Heart left ventricle (tissue), 16 donors: ENCODE results near the gene AGR2. TPM values are rescaled to one million over a fixed set of nuclear protein-coding genes. Genes with fewer than 3 reads are reported as not detected.
"Not testable (repeated sequence)": the region's sequence is repeated elsewhere in the genome, so short reads cannot be mapped to it uniquely, and the experiment has no call there.

ENCODE experiments used
- ATAC-seq, 4 donors: fragments of 200-7000 bp; cut with Tn5 transposase; one replicate each; pipeline ENCODE4 v1.9.1; 2020 to 2022; ENCODE audit warnings: moderate library complexity in 4 of 4, mild to moderate bottlenecking in 3 of 4, moderate number of reproducible peaks in 1 of 4
- DNase-seq, 5 donors: peaks; one replicate each; pipeline ENCODE4 v3.0.0-alpha.2; 2020
- H3K27ac ChIP-seq, 12 donors: fragments of 200-600 bp; sonication (generic) in 4 of 12; one replicate each; pipeline versions ENCODE4 v1.5.0 to v1.8.0; 2016 to 2022; ENCODE audit warnings: mild to moderate bottlenecking in 2 of 12
- H3K27me3 ChIP-seq, 9 donors: fragments of 200-600 bp; sonication (generic) in 2 of 9; one replicate each; pipeline versions ENCODE4 v1.5.1 to v1.8.0; 2016 to 2022; ENCODE audit warnings: mild to moderate bottlenecking in 3 of 9
- H3K36me3 ChIP-seq, 9 donors: fragments of 200-600 bp; sonication (generic) in 2 of 9; one replicate each; pipeline versions ENCODE4 v1.5.0 to v1.8.0; 2018 to 2022; ENCODE audit warnings: mild to moderate bottlenecking in 2 of 9
- H3K4me1 ChIP-seq, 12 donors: fragments of 200-600 bp; sonication (generic) in 4 of 12; one replicate each; pipeline versions ENCODE4 v1.5.0 to v1.8.0; 2016 to 2022; ENCODE audit warnings: mild to moderate bottlenecking in 3 of 12
- H3K4me3 ChIP-seq, 12 donors: fragments of 200-600 bp; sonication (generic) in 4 of 12; one replicate each; pipeline versions ENCODE4 v1.5.0 to v1.8.0; 2017 to 2022; ENCODE audit warnings: mild to moderate bottlenecking in 9 of 12, moderate library complexity in 4 of 12
- H3K9me3 ChIP-seq, 12 donors: fragments of 200-600 bp; sonication (generic) in 4 of 12; one replicate each; pipeline versions ENCODE4 v1.5.0 to v1.8.0; 2016 to 2022; ENCODE audit warnings: mild to moderate bottlenecking in 1 of 12
- POLR2A ChIP-seq, 2 donors: fragments of 450-650 bp; IDR thresholded peaks; one replicate each; pipeline ENCODE4 v1.6.1; 2017; ENCODE audit warnings: antibody characterized with exemption in 2 of 2, mild to moderate bottlenecking in 2 of 2, moderate library complexity in 2 of 2
- WGBS, 4 donors: extraction: QIAGEN DNeasy Blood & Tissue Kit in 2 of 4; methylation state at CpG; one replicate each; pipeline versions ENCODE4 v1.1.5 to v1.1.7; 2013 to 2018; 5-methylcytosine and 5-hydroxymethylcytosine counted together
- intact Hi-C, 10 donors: fragments of 100-400 bp; cut with DNase I; formaldehyde crosslinking; loops; one replicate each; pipeline versions ENCODE4 v1.11.1 to v1.14.2; 2022
- polyA plus RNA-seq, 2 donors: library from polyadenylated mRNA; stranded (reverse); fragments of 200-250 nt; gene quantifications; one replicate each; pipeline ENCODE4 v1.2.3, GENCODE V29; 2013
- total RNA-seq, 9 donors: library from RNA; depleted of rRNA in 2 of 9; stranded (reverse); fragments of >200 nt in 2 of 9; fragmentation: NEBNext Ultra II Directional in 3 of 9; extraction: Animal tissue kit (Norgen Biotek cat#: 25700) in 3 of 9; gene quantifications; one replicate each; pipeline versions ENCODE4 v1.1.0 to v1.2.4, GENCODE V29; 2016 to 2023
- TF ChIP-seq, protein P1 (sequence below), 12 donors: fragments of 200-600 bp; sonication (generic) in 4 of 12; IDR thresholded peaks; one replicate each; pipeline versions ENCODE4 v1.5.0 to v1.8.0; 2018 to 2022; ENCODE audit warnings: antibody characterized with exemption in 12 of 12, mild to moderate bottlenecking in 5 of 12
- donor health status: ischemic (EF 13 %, LVEDD 7.1; RV severe dilation, severe dysfunction).
- donor health status: healthy with polysubstance abuse.
- donor health status: DM: no; HTN: yes; CAD: no.
- donor health status: DM: no; HTN: no; CAD: no.
- donor health status: ischemic (EF 25% LVEDD 6.9; RV normal size, moderate dysfunction).
- donor health status: ischemic (EF 25% LVEDD 5.7; RV mildly dilated, moderate dysfunction).
- donor health status: healthy.
- donor health status: DM: yes; HTN: yes; CAD: no.
- donor health status: ischemic (EF 35%, LVEDD 5.7; RV mildly dilated, moderate dysfunction).
- donor health status: nonischemic (EF 11% LVEDD 7.7; RV severe dilation, severe dysfunction).
- donor health status: DM: yes; HTN: yes; CAD: no.
- donor health status: PGD.
- donor health status: ischemic (EF 29% LVEDD 5.4; RV normal size, mild dysfunction).
- donor health status: nonischemic (EF 23%, LVEDD 6.1; RV moderate dilation, normal function).

Gene AGR2
- total and polyA plus RNA-seq, 11 donors = 0.37 TPM; not detected in 10

DNA sequence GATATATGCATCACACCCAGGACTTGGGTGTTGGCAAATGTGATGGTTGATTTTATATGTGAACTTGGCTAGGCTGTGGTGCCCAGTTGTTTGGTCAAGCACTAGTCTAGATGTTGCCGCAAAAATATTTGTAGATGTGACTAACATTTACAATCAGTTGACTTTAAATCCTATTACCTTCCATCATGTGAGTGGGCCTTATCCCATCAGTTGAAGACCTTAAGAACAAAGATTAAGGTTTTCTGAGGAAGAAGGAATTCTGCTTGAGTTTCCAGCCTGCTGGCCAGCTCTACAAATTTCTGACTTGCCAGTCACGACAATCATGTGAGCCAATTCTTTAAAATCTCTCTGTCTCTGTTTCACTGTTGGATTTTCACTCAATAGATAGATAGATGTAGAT is 30.9 kb downstream of the AGR2 start:
- no peak overlapping the region for H3K4me3 ChIP-seq
- H3K36me3 ChIP-seq = no peaks in the 10 kb centered on the region
- 92 to 100% (median 98%) methylated on average over 2 of the region's 2 CpGs for WGBS, 4 donors
- TF ChIP-seq, protein P1, sequence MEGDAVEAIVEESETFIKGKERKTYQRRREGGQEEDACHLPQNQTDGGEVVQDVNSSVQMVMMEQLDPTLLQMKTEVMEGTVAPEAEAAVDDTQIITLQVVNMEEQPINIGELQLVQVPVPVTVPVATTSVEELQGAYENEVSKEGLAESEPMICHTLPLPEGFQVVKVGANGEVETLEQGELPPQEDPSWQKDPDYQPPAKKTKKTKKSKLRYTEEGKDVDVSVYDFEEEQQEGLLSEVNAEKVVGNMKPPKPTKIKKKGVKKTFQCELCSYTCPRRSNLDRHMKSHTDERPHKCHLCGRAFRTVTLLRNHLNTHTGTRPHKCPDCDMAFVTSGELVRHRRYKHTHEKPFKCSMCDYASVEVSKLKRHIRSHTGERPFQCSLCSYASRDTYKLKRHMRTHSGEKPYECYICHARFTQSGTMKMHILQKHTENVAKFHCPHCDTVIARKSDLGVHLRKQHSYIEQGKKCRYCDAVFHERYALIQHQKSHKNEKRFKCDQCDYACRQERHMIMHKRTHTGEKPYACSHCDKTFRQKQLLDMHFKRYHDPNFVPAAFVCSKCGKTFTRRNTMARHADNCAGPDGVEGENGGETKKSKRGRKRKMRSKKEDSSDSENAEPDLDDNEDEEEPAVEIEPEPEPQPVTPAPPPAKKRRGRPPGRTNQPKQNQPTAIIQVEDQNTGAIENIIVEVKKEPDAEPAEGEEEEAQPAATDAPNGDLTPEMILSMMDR (IDR thresholded peaks at IDR 0.05) = no peak
- TF ChIP-seq POLR2A (IDR thresholded peaks at IDR 0.05) = no peak
- H3K27me3 ChIP-seq = no peaks in the 10 kb centered on the region
- ATAC-seq = no peak
- H3K27ac ChIP-seq = no peak overlapping the region
- peaks cover 0 to 14% (median 4%) of the 10 kb centered on the region in 12 donors for H3K4me1 ChIP-seq
- DNase-seq = no peak
- intact Hi-C loops = loop anchor here in 1 of 10 donors (10.0 kb wide), 1 partner anchor 79 kb away; no protein-coding TSS in a partner anchor
- peaks cover 0 to 3% (median 0%) of the 10 kb centered on the region in 12 donors for H3K9me3 ChIP-seq

DNA sequence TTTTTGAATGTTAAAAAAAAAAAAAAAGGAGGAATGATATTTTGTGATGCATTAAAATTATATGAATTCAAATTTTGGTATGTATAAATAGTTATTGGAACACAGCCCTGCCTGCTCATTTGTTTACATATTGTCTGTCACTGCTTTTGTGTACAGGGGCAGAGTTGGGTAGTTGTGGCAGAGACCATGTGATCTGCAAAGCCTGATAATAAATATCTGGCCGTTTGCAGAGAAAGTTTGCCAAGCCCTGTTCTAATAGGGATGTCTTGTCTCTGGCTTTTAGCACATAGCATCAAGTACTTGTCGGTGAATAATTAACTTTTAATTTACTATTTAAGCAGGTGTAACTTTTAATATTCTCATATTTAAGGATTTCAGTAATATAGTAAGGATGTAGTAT is 31.5 kb downstream of the AGR2 start:
- H3K4me1 ChIP-seq = peaks cover 0 to 14% (median 4%) of the 10 kb centered on the region in 12 donors
- TF ChIP-seq POLR2A (IDR thresholded peaks at IDR 0.05) = no peak
- TF ChIP-seq, protein P1 (IDR thresholded peaks at IDR 0.05) = no peak
- H3K4me3 ChIP-seq = no peak overlapping the region
- no peak for DNase-seq
- 22 to 34% (median 28%) methylated on average over 2 of the region's 2 CpGs for whole genome bisulfite sequencing, 4 donors
- H3K9me3 ChIP-seq = peaks cover 0 to 7% (median 0%) of the 10 kb centered on the region in 12 donors
- ATAC-seq = no peak
- H3K27ac ChIP-seq = no peak overlapping the region
- intact Hi-C loops = loop anchor here in 1 of 10 donors (10.0 kb wide), 1 partner anchor 79 kb away; no protein-coding TSS in a partner anchor
- H3K36me3 ChIP-seq = no peaks in the 10 kb centered on the region
- no peaks in the 10 kb centered on the region for H3K27me3 ChIP-seq

- WGBS, 4 donors = 80 to 85% (median 82%) methylated on average over 6 of the region's 6 CpGs
- TF ChIP-seq, protein P1 (IDR thresholded peaks at IDR 0.05) = no peak
- TF ChIP-seq POLR2A (IDR thresholded peaks at IDR 0.05) = no peak
- Histone ChIP-seq H3K4me1 (peaks cover 0 to 14% (median 4%) of the 10 kb centered on the region in 12 donors), H3K27me3 (no peaks in the 10 kb centered on the region), H3K27ac (no peak overlapping the region), H3K4me3 (peak overlapping the region in 1 of 12 donors; percentile 4), H3K9me3 (peaks cover 0 to 12% (median 0%) of the 10 kb centered on the region in 12 donors), H3K36me3 (no peaks in the 10 kb centered on the region)
- ATAC-seq (no peak), DNase-seq (no peak)
- intact Hi-C loops = loop anchor here in 1 of 10 donors (10.0 kb wide), 1 partner anchor 76 kb away; no protein-coding TSS in a partner anchor
Observed at GRCh38 chr7:16770657-16771329, 34.0 kb downstream of the AGR2 start.

DNA sequence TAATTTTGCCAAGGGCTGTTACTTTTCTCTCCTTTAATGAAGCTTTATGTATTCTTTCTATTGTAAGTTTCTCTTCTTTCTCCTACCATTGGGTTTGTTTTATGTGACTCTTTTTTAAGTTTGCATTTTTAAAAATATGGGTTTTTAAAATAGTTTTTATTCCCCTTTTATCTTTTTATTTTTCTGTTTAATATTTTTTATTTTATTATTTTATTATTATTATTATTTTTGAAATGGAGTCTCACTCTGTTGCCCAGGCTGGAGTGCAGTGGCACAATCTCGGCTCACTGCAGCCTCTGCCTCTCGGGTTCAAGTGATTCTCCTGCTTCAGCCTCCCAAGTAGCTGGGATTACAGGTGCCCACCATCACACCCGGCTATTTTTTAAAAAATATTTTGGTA is 34.8 kb downstream of the AGR2 start:
- Histone ChIP-seq H3K4me1 (peaks cover 0 to 14% (median 5%) of the 10 kb centered on the region in 12 donors), H3K9me3 (peaks cover 0 to 12% (median 0%) of the 10 kb centered on the region in 12 donors)
- ATAC-seq, DNase-seq, H3K27me3 ChIP-seq, H3K27ac ChIP-seq, H3K4me3 ChIP-seq, H3K36me3 ChIP-seq: not testable (repeated sequence)
- intact Hi-C loops = loop anchor here in 1 of 10 donors (10.0 kb wide), 1 partner anchor 75 kb away; no protein-coding TSS in a partner anchor
- 92 to 99% (median 97%) methylated on average over 3 of the region's 3 CpGs for WGBS, 4 donors
